Cortex of kidney (tissue), 1 donor: ENCODE data around the gene MIA3.
"Not testable (repeated sequence)": the region's sequence is repeated elsewhere in the genome, so short reads cannot be mapped to it uniquely, and the experiment has no call there.

Experiments
- DNase-seq: peaks from one replicate; lab custom pipeline; 2025; lab: John Stamatoyannopoulos, UW

Gene MIA3

DNA sequence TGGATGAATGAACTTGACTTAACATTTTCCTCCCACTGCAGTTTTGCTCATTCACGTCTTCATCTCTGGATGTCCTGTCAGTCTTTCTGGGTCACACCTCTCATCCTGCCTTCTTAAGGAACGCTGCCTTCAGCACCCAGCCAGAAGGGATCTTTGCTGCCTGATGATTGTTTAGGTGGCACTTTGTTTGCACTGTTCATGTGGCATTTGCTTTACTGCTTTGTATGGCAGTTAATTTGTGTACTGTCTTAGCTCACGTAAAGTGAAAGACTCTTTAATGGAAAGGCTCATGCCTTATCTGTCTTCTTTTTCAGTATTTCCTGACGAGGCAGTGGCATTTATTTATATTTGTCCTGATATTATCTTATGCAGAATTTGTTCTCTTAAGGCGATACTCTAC lies 4.9 kb downstream of the MIA3 start:
- DNase-seq = no peak

DNA sequence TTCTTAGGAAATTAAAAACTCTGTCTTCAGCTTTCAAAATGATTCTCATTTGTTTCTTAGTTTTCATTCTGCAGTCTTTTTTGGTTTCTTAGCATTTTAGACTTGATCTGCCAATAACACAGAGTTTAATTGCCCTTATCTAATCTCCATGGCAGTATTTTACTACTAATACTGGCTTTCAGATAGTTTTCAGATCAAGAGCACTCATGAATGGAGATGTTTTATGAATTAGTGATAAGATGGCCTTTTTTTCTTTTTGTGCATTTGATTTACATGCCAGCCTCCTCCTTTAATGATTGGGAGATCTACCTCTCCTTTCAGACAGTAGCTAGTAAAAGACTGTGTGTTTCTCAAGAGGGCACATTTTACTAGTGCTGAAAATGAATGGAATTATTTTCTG lies 5.6 kb downstream of the MIA3 start:
- no peak for DNase-seq

- no peak for DNase-seq
Measured at GRCh38 chr1:222624214-222624613, 6.3 kb downstream of the MIA3 start.

- no peak for DNase-seq
Measured at GRCh38 chr1:222627232-222627631, 9.3 kb downstream of the MIA3 start.

DNA sequence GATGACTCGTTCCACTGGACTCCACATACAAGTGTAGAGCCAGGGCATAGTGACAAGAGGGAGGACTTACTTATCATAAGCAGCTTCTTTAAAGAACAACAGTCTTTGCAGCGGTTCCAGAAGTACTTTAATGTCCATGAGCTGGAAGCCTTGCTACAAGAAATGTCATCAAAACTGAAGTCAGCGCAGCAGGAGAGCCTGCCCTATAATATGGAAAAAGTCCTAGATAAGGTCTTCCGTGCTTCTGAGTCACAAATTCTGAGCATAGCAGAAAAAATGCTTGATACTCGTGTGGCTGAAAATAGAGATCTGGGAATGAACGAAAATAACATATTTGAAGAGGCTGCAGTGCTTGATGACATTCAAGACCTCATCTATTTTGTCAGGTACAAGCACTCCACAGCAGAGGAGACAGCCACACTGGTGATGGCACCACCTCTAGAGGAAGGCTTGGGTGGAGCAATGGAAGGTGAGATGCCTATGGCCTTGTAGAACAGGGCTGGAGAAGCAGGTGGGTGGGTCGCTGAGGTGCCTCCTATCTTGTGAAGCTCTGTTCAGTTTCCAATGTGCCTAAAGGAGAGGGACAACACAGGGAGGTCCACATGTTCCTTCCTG lies 12.1 kb downstream of the MIA3 start:
- DNase-seq = no peak

DNA sequence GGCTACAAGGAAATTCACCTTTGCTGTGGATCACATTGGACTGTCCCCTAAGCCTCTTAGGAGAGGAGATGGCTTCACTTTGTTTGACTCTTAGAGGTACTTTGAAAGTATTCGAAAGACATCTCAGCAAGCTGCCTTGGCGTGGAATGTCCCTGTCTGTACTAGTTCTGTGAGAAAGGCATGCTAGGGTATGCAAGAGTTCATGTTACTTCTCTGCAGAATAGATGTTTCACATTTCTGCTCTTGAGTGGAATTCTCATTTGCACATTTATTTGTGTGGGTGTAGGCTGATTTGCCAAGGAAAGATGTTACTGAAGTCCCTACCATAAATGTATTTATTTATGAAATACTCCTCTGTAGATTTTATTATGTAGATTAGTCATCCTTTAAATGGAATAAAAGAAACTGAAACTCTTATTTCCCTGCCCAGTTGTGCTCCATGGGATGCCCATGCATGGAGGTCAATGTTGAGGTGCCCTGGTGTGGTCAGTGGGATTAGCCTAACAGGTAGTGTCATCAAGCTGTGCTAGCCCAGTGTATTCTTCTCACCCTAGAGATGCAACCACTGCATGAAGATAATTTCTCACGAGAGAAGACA lies 13.8 kb downstream of the MIA3 start:
- DNase-seq = no peak

GRCh38 chr1:222632749-222633148 lies 14.9 kb downstream of the MIA3 start:
- DNase-seq = no peak

DNA sequence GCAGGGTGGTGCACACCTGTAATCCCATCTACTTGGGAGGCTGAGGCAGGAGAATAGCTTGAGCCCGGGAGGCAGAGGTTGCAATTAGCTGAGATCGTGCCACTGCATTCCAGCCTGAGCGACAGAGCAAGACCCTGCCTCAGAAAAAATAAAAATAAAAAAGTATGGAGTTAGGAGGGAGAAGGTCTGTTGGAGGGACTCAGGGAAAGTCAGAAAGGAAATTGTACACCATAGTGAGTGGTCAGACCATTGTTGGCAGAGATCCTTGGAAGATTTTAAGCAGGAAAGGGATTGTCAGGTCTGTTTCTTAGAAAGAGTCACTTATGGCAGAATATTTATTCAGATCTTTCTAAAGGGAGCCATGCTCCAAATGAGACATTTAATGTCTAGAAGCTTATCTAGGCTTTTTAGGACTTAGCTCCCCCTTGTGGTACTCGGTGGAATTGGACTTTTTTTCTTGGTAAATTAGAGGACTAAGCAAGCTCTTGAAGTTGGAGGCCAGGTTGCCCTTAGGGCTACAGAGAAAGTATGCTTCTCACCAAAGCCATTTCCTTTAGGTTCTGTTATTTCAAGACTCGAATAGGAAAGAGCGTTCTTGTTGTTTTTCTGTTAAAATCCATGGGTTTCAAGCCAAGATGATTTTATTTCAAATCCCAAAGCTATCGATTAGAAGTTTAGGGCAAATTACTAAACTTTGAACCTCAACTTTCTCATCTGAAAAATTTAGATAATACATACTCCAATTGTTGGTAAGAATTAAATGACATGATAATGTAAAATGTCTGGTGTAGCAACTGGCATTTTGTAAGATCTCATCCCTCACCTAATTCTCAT lies 16.5 kb downstream of the MIA3 start:
- DNase-seq = no peak

- DNase-seq = no peak
Measured at GRCh38 chr1:222641269-222641948, 23.5 kb downstream of the MIA3 start.

DNA sequence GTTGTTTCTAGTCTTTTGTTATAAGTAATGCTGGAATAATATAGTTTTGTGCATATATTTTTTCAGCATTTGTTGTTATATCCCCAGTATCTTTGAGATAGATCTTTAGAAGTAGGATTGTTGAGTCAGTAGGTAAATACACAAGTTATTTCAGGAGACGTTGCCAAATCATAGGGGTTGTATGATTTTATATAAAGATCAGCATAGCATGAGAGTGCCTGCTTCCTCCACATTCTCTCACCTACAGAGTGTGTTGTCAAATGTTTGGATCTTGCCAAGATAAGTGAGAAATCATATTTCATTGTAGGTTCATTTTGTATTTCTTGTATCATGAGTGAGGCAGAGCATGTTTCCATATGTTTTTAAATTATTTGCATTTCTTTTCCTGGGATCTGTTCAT lies 24.6 kb downstream of the MIA3 start:
- DNase-seq = no peak

DNA sequence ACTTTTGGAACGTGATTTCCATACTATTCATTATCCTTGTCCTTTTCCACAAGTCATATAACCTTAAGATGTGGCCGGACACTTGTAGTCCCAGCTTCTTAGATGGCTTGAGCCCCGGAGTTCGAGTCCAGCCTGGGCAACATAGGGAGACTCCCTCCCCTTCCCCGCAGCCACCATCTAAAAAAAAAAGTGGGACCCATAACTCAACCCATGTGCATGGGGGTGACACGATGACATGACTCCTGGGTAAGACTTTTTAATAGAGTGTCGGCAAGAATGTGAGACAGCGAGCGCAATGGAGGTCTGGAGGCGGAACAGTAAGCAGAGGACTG lies 25.7 kb downstream of the MIA3 start:
- no peak for DNase-seq

DNA sequence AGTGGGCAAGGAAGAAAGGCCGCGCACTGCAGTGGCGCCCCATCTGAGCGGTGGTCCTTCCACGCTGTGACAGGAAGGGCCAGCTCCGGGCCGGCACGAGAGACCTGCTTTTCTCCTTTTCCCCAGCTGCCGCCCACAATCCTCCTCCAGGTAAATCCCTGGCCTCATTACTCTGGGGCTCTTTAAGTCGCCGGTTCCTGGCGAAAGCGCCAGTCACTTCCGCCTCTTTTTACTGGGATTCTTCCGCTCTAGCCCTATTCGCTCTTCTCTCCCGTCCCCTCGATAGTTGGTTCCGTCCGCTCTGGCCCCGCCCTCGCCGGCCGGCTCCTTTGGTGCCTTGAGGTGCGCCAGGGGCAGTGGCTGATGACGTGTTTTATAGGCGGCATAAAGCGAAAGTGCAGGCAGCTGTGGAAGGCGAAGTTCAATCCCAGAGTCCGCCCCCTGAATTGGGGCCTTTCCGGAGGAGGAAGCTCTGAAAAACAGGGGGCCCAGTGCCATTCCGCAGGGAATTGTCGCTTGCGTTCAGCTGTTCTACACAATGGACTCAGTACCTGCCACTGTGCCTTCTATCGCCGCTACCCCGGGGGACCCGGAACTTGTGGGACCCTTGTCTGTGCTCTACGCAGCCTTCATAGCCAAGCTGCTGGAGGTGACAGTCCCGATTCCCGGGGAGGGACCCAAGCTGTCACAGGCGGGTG lies 26.2 kb downstream of the MIA3 start:
- DNase-seq = peak; percentile 51

- DNase-seq = no peak
Measured at GRCh38 chr1:222644636-222644980, 26.7 kb downstream of the MIA3 start.

DNA sequence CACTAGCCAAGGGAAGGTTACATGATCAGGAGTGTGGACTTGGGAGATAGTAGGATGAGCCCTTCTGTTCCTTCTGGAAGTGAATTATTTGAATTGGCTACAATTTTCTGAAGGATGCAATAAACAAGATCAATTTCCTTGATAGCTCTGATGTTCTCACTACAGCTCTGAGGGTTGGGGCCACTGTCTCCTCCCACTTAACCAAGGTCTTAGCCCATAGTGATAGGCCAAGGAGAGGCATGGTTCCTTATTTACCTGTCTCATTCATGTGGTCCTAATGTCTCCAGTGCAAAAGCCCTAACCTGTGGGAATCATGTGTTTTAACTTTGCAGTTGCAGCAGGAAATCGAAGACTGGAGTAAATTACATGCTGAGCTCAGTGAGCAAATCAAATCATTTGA lies 34.8 kb downstream of the MIA3 start:
- no peak for DNase-seq

DNA sequence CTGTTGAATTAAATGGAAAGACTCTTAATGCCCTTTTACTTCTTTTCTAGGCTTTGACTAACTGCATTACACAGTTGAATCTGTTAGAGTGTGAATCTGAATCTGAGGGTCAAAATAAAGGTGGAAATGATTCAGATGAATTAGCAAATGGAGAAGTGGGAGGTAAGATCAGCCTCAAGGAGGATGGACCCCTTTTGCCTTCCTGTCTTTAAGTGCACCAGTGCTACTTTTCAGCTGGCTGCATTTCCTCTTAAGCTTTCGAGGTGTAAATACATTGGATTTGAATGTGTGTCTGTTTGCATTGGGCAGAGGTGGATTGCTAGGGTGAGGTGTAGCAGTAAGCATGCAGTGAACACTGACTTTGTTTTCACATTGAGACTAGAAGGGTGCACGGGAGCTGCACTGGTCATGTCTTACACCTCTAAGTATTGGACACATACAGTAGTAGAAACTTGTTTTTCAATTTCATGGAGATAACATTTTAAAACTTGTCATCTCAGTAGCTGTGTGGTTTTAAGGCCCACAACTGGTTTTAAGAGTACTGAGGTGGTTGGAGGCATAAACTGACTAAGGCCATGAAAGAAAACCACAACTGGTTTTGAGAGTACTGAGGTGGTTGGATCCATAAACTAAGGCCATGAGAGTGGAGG lies 35.4 kb downstream of the MIA3 start:
- no peak for DNase-seq

DNA sequence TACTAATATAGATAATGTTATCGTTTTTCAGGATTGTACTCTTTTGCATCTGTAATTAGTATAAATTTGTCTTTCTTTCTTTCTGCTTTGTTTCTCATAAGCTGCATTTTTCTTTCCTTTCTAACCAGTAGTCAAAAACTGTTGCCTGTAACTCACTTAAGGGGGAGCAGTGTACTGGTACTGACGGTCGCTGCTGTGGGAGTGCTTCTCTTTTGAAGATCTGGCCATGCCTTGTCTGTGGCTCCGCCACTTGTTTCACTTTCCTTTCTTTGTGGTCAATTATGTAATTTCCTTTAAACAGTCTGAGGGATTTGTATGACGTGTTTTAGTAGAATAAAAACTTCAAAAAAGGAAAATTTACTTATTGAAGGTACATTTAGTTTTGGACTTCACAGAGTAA lies 37.0 kb downstream of the MIA3 start:
- DNase-seq = no peak

DNA sequence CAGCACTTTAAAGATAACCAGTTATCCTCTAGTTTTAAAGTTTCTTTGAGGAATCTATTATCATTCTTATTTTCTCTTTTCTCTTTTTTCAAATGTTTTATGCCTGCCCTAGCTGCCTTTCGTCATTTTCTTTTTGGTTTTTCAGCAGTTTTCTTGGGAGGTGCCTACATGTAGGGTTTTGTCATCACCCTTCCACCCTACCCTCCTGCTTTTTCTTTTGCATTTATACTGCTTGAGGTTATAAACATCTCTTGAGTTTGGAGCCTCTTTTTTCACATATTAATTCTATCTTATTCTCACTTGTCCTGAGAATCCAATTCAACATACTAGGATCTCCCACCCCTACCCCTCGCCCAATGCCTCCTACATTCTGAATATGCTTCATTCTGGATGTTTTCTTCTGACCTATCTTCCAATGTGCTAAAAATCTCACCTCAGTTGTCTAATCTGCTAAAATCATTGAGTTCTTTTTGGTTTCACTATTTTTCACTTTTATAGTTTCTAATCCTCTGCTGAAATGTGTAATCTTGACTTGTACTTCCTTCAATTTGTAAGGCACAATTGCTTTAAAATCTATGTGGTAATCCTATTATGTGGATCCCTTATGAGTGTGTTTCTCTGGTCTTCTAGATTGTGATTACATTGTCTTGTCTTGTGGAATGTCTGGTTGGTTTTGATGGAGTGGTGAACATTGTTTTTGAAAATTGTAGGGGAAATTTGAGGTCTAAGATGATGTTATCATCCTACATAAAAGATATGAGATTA lies 38.7 kb downstream of the MIA3 start:
- no peak for DNase-seq

GRCh38 chr1:222657899-222658298 lies 40.0 kb downstream of the MIA3 start:
- no peak for DNase-seq

DNA sequence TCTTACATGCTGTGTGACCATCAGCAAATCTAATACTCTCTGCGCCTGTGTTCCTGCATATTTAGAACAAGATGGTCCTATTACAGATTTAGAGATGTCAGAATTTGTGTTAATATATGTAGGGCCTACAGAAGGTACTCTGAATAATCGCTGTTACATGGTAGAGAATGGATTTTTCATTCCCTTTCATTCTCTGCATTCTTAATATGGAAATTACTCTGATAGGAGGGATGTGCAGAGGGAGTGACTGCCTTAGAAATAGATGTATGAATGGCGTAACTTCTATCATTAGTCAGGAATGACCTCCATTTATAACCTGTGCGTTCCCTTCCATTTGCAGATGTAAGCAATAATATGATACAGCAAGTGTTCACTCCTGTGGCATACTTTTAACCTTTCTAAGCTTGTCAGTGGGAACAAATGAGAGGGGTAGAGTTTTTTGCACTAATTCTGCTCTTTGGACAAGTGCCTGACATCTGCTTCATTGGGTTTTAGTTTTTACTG lies 45.6 kb downstream of the MIA3 start:
- DNase-seq = no peak

- no peak for DNase-seq
Measured at GRCh38 chr1:222665964-222666363, 48.1 kb downstream of the MIA3 start.

- DNase-seq = not testable (repeated sequence)
Measured at GRCh38 chr1:222668184-222668583, 50.3 kb downstream of the MIA3 start.
